ENCODE data around the gene PPARA. TPM values are rescaled to one million over a fixed set of nuclear protein-coding genes. Genes with fewer than 3 reads are reported as not detected.
A peak's percentile ranks its signal among the peaks of the same experiment; 100 is the strongest.

The PPARA gene
- polyA plus RNA-seq, 3 donors = 3.7 to 6.3 (median 4.9) TPM

GRCh38 chr22:46267431-46268279 lies 117.3 kb downstream of the PPARA start, which contains the start of gene TTC38:
TSS of gene TTC38 (plus strand) at chr22:46268008. CDS start at chr22:46268040, 32 bp downstream.
- Histone ChIP-seq H3K36me3 (replicated peaks in 1 of 2; ENCODE audit: control insufficient read depth in 1 of 2, insufficient read depth in 2 of 2, low read length in 2 of 2) (peaks cover 5 to 11% of the 10 kb centered on the region in 2 donors), H2AFZ (ENCODE audit: insufficient read depth, low read depth, low read length, poor library complexity, severe bottlenecking) (peak within 1 kb of the TSS; percentile 96), H3K4me3 (replicated peaks in 1 of 3; ENCODE audit: low read depth in 2 of 3, low read length in 3 of 3) (peak within 1 kb of the TSS; percentile 68 to 89 (median 74)), H3K4me1 (ENCODE audit: control insufficient read depth in 1 of 2, insufficient read depth in 2 of 2, low read length in 2 of 2) (peaks cover 14 to 29% of the 10 kb centered on the region in 2 donors), H3K27ac (ENCODE audit: low read depth in 1 of 2, low read length in 2 of 2) (peak within 1 kb of the TSS in 1 of 2 donors; percentile 73), H3K4me2 (replicated peaks; ENCODE audit: extremely low read depth, low read length, poor library complexity, severe bottlenecking) (peak within 1 kb of the TSS; percentile 86), H3K9ac (ENCODE audit: insufficient read depth, low read length, poor library complexity, severe bottlenecking) (peak within 1 kb of the TSS; percentile 82), H4K20me1 (ENCODE audit: insufficient read depth, low read length) (no peaks in the 10 kb centered on the region), H3K79me2 (ENCODE audit: insufficient read depth, low read length) (peaks cover 12% of the 10 kb centered on the region), H3K9me3 (replicated peaks in 1 of 2; ENCODE audit: control insufficient read depth in 1 of 2, insufficient read depth in 1 of 2, low read length in 2 of 2) (peaks cover 0 to 5% of the 10 kb centered on the region in 2 donors), H3K27me3 (ENCODE audit: control insufficient read depth in 2 of 2, insufficient read depth in 2 of 2, low read length in 2 of 2) (peaks cover 0 to 8% of the 10 kb centered on the region in 2 donors)
- under 1% methylated on average over 74 of the region's 74 CpGs for WGBS (ENCODE audit: insufficient coverage)
- TF ChIP-seq CTCF (IDR thresholded peaks at IDR 0.05) = no peak
- Mint-ChIP-seq H3K4me3 (peak within 1 kb of the TSS; percentile 92 to 93), H3K27ac (peak within 1 kb of the TSS in 4 of 7 donors; percentile 41 to 76 (median 72)), H3K4me1 (peaks cover 22% of the 10 kb centered on the region), H3K9me3 (peaks cover 10 to 24% (median 15%) of the 10 kb centered on the region in 7 donors), H3K36me3 (peaks cover 28 to 32% of the 10 kb centered on the region in 2 donors), H3K27me3 (ENCODE audit: low read depth in 3 of 3) (peaks cover 14 to 21% (median 17%) of the 10 kb centered on the region in 3 donors)
- peak; percentile 53 to 61 (median 58) for DNase-seq
- intact Hi-C loops (cut with micrococcal nuclease) = no loop called here

GRCh38 chr22:46269564-46269963 lies 119.2 kb downstream of the PPARA start:
- H3K27ac Mint-ChIP-seq = no peak overlapping the region
- peaks cover 10 to 23% of the 10 kb centered on the region in 2 donors for H3K4me1 ChIP-seq (ENCODE audit: control insufficient read depth in 1 of 2, insufficient read depth in 2 of 2, low read length in 2 of 2)
- H3K4me3 Mint-ChIP-seq = peak overlapping the region in 1 of 2 donors; percentile 7
- no peak for DNase-seq
- H3K9ac ChIP-seq (ENCODE audit: insufficient read depth, low read length, poor library complexity, severe bottlenecking) = no peak overlapping the region
- H3K27me3 ChIP-seq (ENCODE audit: control insufficient read depth in 2 of 2, insufficient read depth in 2 of 2, low read length in 2 of 2) = no peaks in the 10 kb centered on the region
- H3K27ac ChIP-seq (ENCODE audit: low read depth in 1 of 2, low read length in 2 of 2) = no peak overlapping the region
- no peaks in the 10 kb centered on the region for H4K20me1 ChIP-seq (ENCODE audit: insufficient read depth, low read length)
- H3K79me2 ChIP-seq (ENCODE audit: insufficient read depth, low read length) = peaks cover 12% of the 10 kb centered on the region
- H3K36me3 ChIP-seq (replicated peaks in 1 of 2; ENCODE audit: control insufficient read depth in 1 of 2, insufficient read depth in 2 of 2, low read length in 2 of 2) = peaks cover 17 to 29% of the 10 kb centered on the region in 2 donors
- peaks cover 0 to 8% (median 8%) of the 10 kb centered on the region in 3 donors for H3K27me3 Mint-ChIP-seq (ENCODE audit: low read depth in 3 of 3)
- peaks cover 32 to 44% of the 10 kb centered on the region in 2 donors for H3K36me3 Mint-ChIP-seq
- no peak overlapping the region for H2AFZ ChIP-seq (ENCODE audit: insufficient read depth, low read depth, low read length, poor library complexity, severe bottlenecking)
- 95% methylated on average over 11 of the region's 11 CpGs for WGBS (ENCODE audit: insufficient coverage)
- no peaks in the 10 kb centered on the region for H3K9me3 ChIP-seq (replicated peaks in 1 of 2; ENCODE audit: control insufficient read depth in 1 of 2, insufficient read depth in 1 of 2, low read length in 2 of 2)
- no peak overlapping the region for H3K4me2 ChIP-seq (replicated peaks; ENCODE audit: extremely low read depth, low read length, poor library complexity, severe bottlenecking)
- peaks cover 5 to 11% (median 6%) of the 10 kb centered on the region in 7 donors for H3K9me3 Mint-ChIP-seq
- peaks cover 18% of the 10 kb centered on the region for H3K4me1 Mint-ChIP-seq
- no peak for TF ChIP-seq CTCF (IDR thresholded peaks at IDR 0.05)
- intact Hi-C loops (cut with micrococcal nuclease) = no loop called here
- no peak overlapping the region for H3K4me3 ChIP-seq (replicated peaks in 1 of 3; ENCODE audit: low read depth in 2 of 3, low read length in 3 of 3)
